Bronchial epithelial cell (primary cell): ENCODE data around the gene DIMT1. TPM values are rescaled to one million over a fixed set of nuclear protein-coding genes. Genes with fewer than 3 reads are reported as not detected.

Source experiments
- DNase-seq: peaks from one replicate; pipeline ENCODE4 v3.0.0-alpha.2; 2010; ENCODE audit warnings: low read depth
- FAIRE-seq: peaks from 2 replicates; lab custom pipeline; 2011; peaks lifted over from hg19 to GRCh38; lab: Jason Lieb, UNC
- H3K27me3 ChIP-seq: 2 replicates; pipeline ENCODE4 v1.5.1; 2011; ENCODE audit warnings: low read length; ENCODE audit not compliant: control insufficient read depth, insufficient read depth
- H3K36me3 ChIP-seq: 2 replicates; pipeline ENCODE4 v1.5.1; 2011; ENCODE audit warnings: low read length; ENCODE audit not compliant: control insufficient read depth, insufficient read depth
- H3K4me3 ChIP-seq: 2 replicates; pipeline ENCODE4 v1.5.1; 2011; ENCODE audit warnings: mild to moderate bottlenecking, low read depth, low read length, control low read depth
- total RNA-seq: library from RNA; depleted of rRNA; stranded (reverse); fragments of >200 nt; gene quantifications from 2 replicates; pipeline ENCODE4 v1.2.1, GENCODE V29; 2014
- TF ChIP-seq, protein P1 (sequence below): IDR thresholded peaks from 2 replicates; pipeline ENCODE4 v1.5.1; 2011; ENCODE audit warnings: mild to moderate bottlenecking, moderate library complexity, low read length, control low read depth, inconsistent platforms; ENCODE audit not compliant: insufficient read depth, severe bottlenecking

DIMT1 gene
- total RNA-seq, 1 donor from 2014 or later, result 24.0 TPM

- FAIRE-seq (peak; percentile 80), DNase-seq (peak; percentile 98)
- H3K27me3 ChIP-seq, result no peaks in the 10 kb centered on the region
- H3K36me3 ChIP-seq, result no peaks in the 10 kb centered on the region
- H3K4me3 ChIP-seq, result peak within 1 kb of the TSS; percentile 63
- TF ChIP-seq, protein P1, sequence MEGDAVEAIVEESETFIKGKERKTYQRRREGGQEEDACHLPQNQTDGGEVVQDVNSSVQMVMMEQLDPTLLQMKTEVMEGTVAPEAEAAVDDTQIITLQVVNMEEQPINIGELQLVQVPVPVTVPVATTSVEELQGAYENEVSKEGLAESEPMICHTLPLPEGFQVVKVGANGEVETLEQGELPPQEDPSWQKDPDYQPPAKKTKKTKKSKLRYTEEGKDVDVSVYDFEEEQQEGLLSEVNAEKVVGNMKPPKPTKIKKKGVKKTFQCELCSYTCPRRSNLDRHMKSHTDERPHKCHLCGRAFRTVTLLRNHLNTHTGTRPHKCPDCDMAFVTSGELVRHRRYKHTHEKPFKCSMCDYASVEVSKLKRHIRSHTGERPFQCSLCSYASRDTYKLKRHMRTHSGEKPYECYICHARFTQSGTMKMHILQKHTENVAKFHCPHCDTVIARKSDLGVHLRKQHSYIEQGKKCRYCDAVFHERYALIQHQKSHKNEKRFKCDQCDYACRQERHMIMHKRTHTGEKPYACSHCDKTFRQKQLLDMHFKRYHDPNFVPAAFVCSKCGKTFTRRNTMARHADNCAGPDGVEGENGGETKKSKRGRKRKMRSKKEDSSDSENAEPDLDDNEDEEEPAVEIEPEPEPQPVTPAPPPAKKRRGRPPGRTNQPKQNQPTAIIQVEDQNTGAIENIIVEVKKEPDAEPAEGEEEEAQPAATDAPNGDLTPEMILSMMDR, result no peak
Observed at GRCh38 chr5:62412549-62413329, 9.0 kb upstream of the DIMT1 start, which contains the start of gene IPO11. Gene IPO11 (plus strand): TSS chr5:62412763. CDS start chr5:62437280, 24,517 bp downstream.

- FAIRE-seq, result no peak
- Histone ChIP-seq H3K27me3 (no peaks in the 10 kb centered on the region), H3K36me3 (peaks cover 13% of the 10 kb centered on the region), H3K4me3 (no peak overlapping the region)
- TF ChIP-seq, protein P1, result no peak
- peak; percentile 36 for DNase-seq
Observed at GRCh38 chr5:62395210-62395950, 8.3 kb downstream of the DIMT1 start.

DNA sequence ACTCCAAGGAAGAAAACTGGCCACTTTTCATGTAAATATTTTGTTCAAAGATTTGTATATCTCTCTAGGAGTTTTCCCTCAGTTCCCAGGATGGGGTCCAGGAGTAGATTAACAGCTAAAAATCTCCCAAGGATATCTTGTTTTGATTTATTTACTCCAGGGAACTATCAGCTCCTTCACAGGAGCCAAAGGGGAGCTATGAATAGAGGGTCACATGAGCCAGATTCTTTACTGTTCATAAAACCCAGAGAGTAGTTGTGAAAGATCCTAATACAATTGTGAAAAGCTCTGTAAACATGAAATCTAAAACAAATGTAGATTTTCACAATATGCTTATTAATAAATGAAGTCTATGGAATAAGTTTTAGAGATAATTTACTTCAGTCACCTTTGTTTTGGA, 16.9 kb downstream of the DIMT1 start:
- Histone ChIP-seq H3K36me3 (peaks cover 3% of the 10 kb centered on the region), H3K4me3 (no peak overlapping the region), H3K27me3 (no peaks in the 10 kb centered on the region)
- FAIRE-seq (no peak), DNase-seq (no peak)
- TF ChIP-seq, protein P1, result no peak

DNA sequence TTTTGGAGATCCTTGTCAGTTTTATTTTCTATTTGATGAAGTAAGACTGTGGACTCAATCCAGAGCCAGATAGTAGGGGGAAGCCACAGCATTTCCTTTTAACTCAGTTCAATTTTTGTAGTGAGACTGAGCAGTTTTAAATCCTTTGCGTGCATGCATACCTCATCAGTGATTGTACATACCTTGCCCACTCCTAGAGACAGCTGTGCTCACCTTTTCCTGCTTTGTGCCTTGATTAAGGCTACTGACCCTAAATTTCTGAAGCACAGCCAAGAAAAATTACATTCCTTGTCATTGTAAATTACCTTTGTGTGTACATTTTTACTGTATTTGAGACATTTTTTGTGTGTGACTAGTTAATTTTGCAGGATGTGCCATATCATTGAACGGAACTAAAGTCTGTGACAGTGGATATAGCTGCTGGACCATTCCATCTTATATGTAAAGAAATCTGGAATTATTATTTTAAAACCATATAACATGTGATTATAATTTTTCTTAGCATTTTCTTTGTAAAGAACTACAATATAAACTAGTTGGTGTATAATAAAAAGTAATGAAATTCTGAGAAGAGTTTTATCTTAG, 17.8 kb downstream of the DIMT1 start:
- no peaks in the 10 kb centered on the region for H3K27me3 ChIP-seq
- H3K4me3 ChIP-seq, result no peak overlapping the region
- no peak for FAIRE-seq
- TF ChIP-seq, protein P1, result no peak
- DNase-seq, result peak; percentile 61
- peaks cover 3% of the 10 kb centered on the region for H3K36me3 ChIP-seq

DNA sequence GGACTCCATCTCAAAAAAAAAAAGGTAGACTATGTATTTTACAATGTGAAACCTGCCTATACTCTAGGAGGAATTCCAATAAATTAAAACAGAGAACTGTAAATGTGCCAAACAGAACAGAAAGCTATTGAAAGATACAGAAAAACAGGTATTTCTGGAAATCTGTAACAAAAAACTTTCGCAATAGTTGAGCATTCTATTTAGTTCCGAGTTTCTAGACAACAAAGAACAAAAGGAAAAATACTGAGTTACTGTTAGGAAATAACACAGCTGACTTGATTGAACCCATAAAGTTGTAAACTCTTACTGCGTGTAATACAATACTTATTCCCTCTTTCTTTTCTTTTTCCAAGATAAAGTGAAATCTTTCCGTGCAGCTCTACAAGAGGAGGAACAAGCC, 18.6 kb downstream of the DIMT1 start:
- TF ChIP-seq, protein P1, result no peak
- FAIRE-seq (no peak), DNase-seq (peak; percentile 82)
- no peak overlapping the region for H3K4me3 ChIP-seq
- H3K36me3 ChIP-seq, result peaks cover 3% of the 10 kb centered on the region
- H3K27me3 ChIP-seq, result no peaks in the 10 kb centered on the region
